ENCODE data around the gene ASB2.

The ASB2 gene

GRCh38 chr14:93906341-93907329 is 69.7 kb downstream of the ASB2 start:
- DNase-seq (ENCODE audit: low read depth in 2 of 2): peak in 1 of 2 experiments; percentile 3

- no peak for DNase-seq (ENCODE audit: low read depth in 2 of 2)
Observed at GRCh38 chr14:93905623-93906022, 70.7 kb downstream of the ASB2 start.

- DNase-seq (ENCODE audit: low read depth in 2 of 2): no peak
Observed at GRCh38 chr14:93903342-93904184, 72.8 kb downstream of the ASB2 start.

- DNase-seq (ENCODE audit: low read depth in 2 of 2): no peak
Observed at GRCh38 chr14:93902619-93903307, 73.6 kb downstream of the ASB2 start.

GRCh38 chr14:93901813-93902212 is 74.6 kb downstream of the ASB2 start:
- DNase-seq (ENCODE audit: low read depth in 2 of 2): no peak

GRCh38 chr14:93898731-93899130 is 77.6 kb downstream of the ASB2 start:
- no peak for DNase-seq (ENCODE audit: low read depth in 2 of 2)

- DNase-seq (ENCODE audit: low read depth in 2 of 2): no peak
Observed at GRCh38 chr14:93898081-93898611, 78.2 kb downstream of the ASB2 start.

- DNase-seq (ENCODE audit: low read depth in 2 of 2): no peak
Observed at GRCh38 chr14:93897476-93897845, 78.9 kb downstream of the ASB2 start.

GRCh38 chr14:93895023-93895604 is 81.3 kb downstream of the ASB2 start:
- DNase-seq (ENCODE audit: low read depth in 2 of 2): no peak

- DNase-seq (ENCODE audit: low read depth in 2 of 2): no peak
Observed at GRCh38 chr14:93893661-93894261, 82.6 kb downstream of the ASB2 start.

GRCh38 chr14:93892923-93893558 is 83.3 kb downstream of the ASB2 start:
- DNase-seq (ENCODE audit: low read depth in 2 of 2): peak; percentile 7 to 16

GRCh38 chr14:93892505-93892839 is 83.9 kb downstream of the ASB2 start:
- DNase-seq (ENCODE audit: low read depth in 2 of 2): no peak

- no peak for DNase-seq (ENCODE audit: low read depth in 2 of 2)
Observed at GRCh38 chr14:93891756-93892504, 84.4 kb downstream of the ASB2 start.

- DNase-seq (ENCODE audit: low read depth in 2 of 2): no peak
Observed at GRCh38 chr14:93889739-93890483, 86.5 kb downstream of the ASB2 start.

- no peak for DNase-seq (ENCODE audit: low read depth in 2 of 2)
Observed at GRCh38 chr14:93888995-93889394, 87.4 kb downstream of the ASB2 start.

GRCh38 chr14:93884950-93885349 is 91.4 kb downstream of the ASB2 start:
- DNase-seq (ENCODE audit: low read depth in 2 of 2): no peak
